Keratinocyte (primary cell): Measurements from ENCODE around the gene MIDN. TPM values are rescaled to one million over a fixed set of nuclear protein-coding genes. Genes with fewer than 3 reads are reported as not detected.
A peak's percentile ranks its signal among the peaks of the same experiment; 100 is the strongest.

Experiments
- DNase-seq: peaks from one replicate; pipeline ENCODE4 v3.0.0-alpha.2; 2011; ENCODE audit warnings: low read depth, missing footprints, low spot score
- FAIRE-seq: peaks from 2 replicates; lab custom pipeline; 2011; peaks lifted over from hg19 to GRCh38; lab: Jason Lieb, UNC
- H2AFZ ChIP-seq: 2 replicates; pipeline ENCODE4 v1.6.0; 2012; ENCODE audit warnings: low read length, control low read depth, inconsistent platforms; ENCODE audit not compliant: control insufficient read depth
- H3K27ac ChIP-seq: 2 replicates; pipeline ENCODE4 v1.5.1; 2011; ENCODE audit warnings: low read length; ENCODE audit not compliant: control insufficient read depth, insufficient read depth
- H3K27me3 ChIP-seq: 3 replicates; pipeline ENCODE4 v1.6.0; 2011; ENCODE audit warnings: low read length; ENCODE audit not compliant: control insufficient read depth, insufficient read depth; ENCODE audit errors: extremely low read depth
- H3K36me3 ChIP-seq, 2 experiments: 2 replicates in 1 of 2; 3 replicates in 1 of 2; pipeline ENCODE4 v1.5.1; 2011; ENCODE audit warnings: low read length in 2 of 2, mild to moderate bottlenecking in 1 of 2; ENCODE audit not compliant: control insufficient read depth in 2 of 2, insufficient read depth in 2 of 2; ENCODE audit errors: extremely low read depth in 1 of 2
- H3K4me1 ChIP-seq: 3 replicates; pipeline ENCODE4 v1.5.1; 2011; ENCODE audit warnings: low read length; ENCODE audit not compliant: control insufficient read depth, insufficient read depth; ENCODE audit errors: extremely low read depth
- H3K4me2 ChIP-seq: 3 replicates; pipeline ENCODE4 v1.6.0; 2011; ENCODE audit warnings: low read depth, low read length; ENCODE audit not compliant: control insufficient read depth, insufficient read depth; ENCODE audit errors: extremely low read depth
- H3K4me3 ChIP-seq, 3 experiments: fragments of 200-600 bp in 1 of 3; sonication (generic) in 1 of 3; 2 replicates in 2 of 3; 3 replicates in 1 of 3; pipeline ENCODE4 v1.5.1; 2011 to 2016; ENCODE audit warnings: low read length in 3 of 3, mild to moderate bottlenecking in 3 of 3, control low read depth in 2 of 3, inconsistent platforms in 1 of 3, low read depth in 1 of 3, mixed read lengths in 1 of 3, mixed run types in 1 of 3, moderate library complexity in 1 of 3; ENCODE audit not compliant: control insufficient read depth in 2 of 3, insufficient read depth in 2 of 3; ENCODE audit errors: extremely low read depth in 1 of 3
- H3K79me2 ChIP-seq: 2 replicates; pipeline ENCODE4 v1.6.0; 2012; ENCODE audit warnings: low read length; ENCODE audit not compliant: control insufficient read depth, insufficient read depth
- H3K9ac ChIP-seq: 3 replicates; pipeline ENCODE4 v1.6.0; 2011; ENCODE audit warnings: low read length; ENCODE audit not compliant: control insufficient read depth, insufficient read depth; ENCODE audit errors: extremely low read depth
- H3K9me1 ChIP-seq: 3 replicates; pipeline ENCODE4 v1.6.0; 2011; ENCODE audit warnings: low read length; ENCODE audit not compliant: control insufficient read depth, insufficient read depth; ENCODE audit errors: extremely low read depth
- H3K9me3 ChIP-seq: 2 replicates; pipeline ENCODE4 v1.5.1; 2012; ENCODE audit warnings: low read depth, low read length; ENCODE audit not compliant: control insufficient read depth
- H4K20me1 ChIP-seq: 3 replicates; pipeline ENCODE4 v1.6.0; 2011; ENCODE audit warnings: low read length; ENCODE audit not compliant: control insufficient read depth, insufficient read depth; ENCODE audit errors: extremely low read depth
- CTCF ChIP-seq, 3 experiments: IDR thresholded peaks in 1 of 3; conservative IDR thresholded peaks in 1 of 3; optimal IDR thresholded peaks in 1 of 3; 2 replicates in 2 of 3; 3 replicates in 1 of 3; pipeline versions ENCODE3 to v1.5.1; 2011; ENCODE audit warnings: low read length in 3 of 3, mild to moderate bottlenecking in 3 of 3, moderate library complexity in 2 of 3, control low read depth in 1 of 3, inconsistent platforms in 1 of 3; ENCODE audit not compliant: insufficient read depth in 2 of 3; ENCODE audit errors: extremely low read depth in 1 of 3
- EZH2 ChIP-seq: IDR thresholded peaks from one replicate; pipeline ENCODE4 v1.6.1; 2012; ENCODE audit warnings: inconsistent platforms, mild to moderate bottlenecking, low read length, moderate library complexity
- dilution Hi-C: fragments of 300-500 bp; cut with MboI; formaldehyde crosslinking; loops from one replicate; pipeline ENCODE4 v1.7.0; 2020; ENCODE audit warnings: low sequenced_read_pairs; ENCODE audit not compliant: extremely low pct_ligation_motif_present
- polyA plus RNA-seq, 5 experiments: library from polyadenylated mRNA; depleted of rRNA in 3 of 5; stranded (reverse) in 3 of 5; stranded (forward) in 1 of 5; unstranded in 1 of 5; fragments of >200 nt; gene quantifications; 1 replicate in 1 of 5; 2 replicates in 3 of 5; 3 replicates in 1 of 5; pipeline versions ENCODE4 v1.2.1 to v1.2.3, GENCODE V29; 2011 to 2012; ENCODE audit warnings: missing spikeins in 2 of 5, low read depth in 1 of 5, low replicate concordance in 1 of 5

MIDN gene
- polyA plus RNA-seq, 1 donor (not counting 4 experiments of a cell fraction or from before 2014, with no cell fraction given): 4.7 TPM

GRCh38 chr19:1266916-1267476 lies 18.6 kb downstream of the MIDN start:
- peaks cover 11 to 18% of the 10 kb centered on the region in 2 experiments for H3K36me3 ChIP-seq
- dilution Hi-C loops: no loop called here
- peaks cover 4% of the 10 kb centered on the region for H3K27me3 ChIP-seq
- TF ChIP-seq CTCF (optimal IDR thresholded peaks at IDR 0.05 in 1 of 3, IDR thresholded peaks at IDR 0.05 in 1 of 3, conservative IDR thresholded peaks at IDR 0.05 in 1 of 3; ENCODE audit: extremely low read depth in 1 of 3, insufficient read depth in 2 of 3, low read length in 3 of 3) (peak in 2 of 3 experiments; percentile 85 to 95), EZH2 (no peak)
- peak overlapping the region; percentile 40 to 59 (median 54) for H3K4me3 ChIP-seq
- H3K27ac ChIP-seq: no peak overlapping the region
- no peak overlapping the region for H2AFZ ChIP-seq
- DNase-seq (no peak), FAIRE-seq (no peak)
- peaks cover 60% of the 10 kb centered on the region for H3K4me1 ChIP-seq
- peaks cover 21% of the 10 kb centered on the region for H3K79me2 ChIP-seq
- no peaks in the 10 kb centered on the region for H4K20me1 ChIP-seq
- H3K9ac ChIP-seq: peak overlapping the region; percentile 28
- H3K9me1 ChIP-seq: peaks cover 2% of the 10 kb centered on the region
- no peaks in the 10 kb centered on the region for H3K9me3 ChIP-seq
- peak overlapping the region; percentile 82 for H3K4me2 ChIP-seq

- no peak for FAIRE-seq
Observed at GRCh38 chr19:1267477-1268225, 19.3 kb downstream of the MIDN start.

More at GRCh38 chr19:1267477-1268225, 19.3 kb downstream of the MIDN start:
- DNase-seq: no peak
- Histone ChIP-seq H3K4me2 (peak overlapping the region; percentile 82), H2AFZ (no peak overlapping the region), H3K36me3 (peaks cover 16 to 25% of the 10 kb centered on the region in 2 experiments), H3K27me3 (peaks cover 4% of the 10 kb centered on the region), H3K79me2 (peaks cover 27% of the 10 kb centered on the region), H3K27ac (no peak overlapping the region), H3K9ac (peak overlapping the region; percentile 4), H3K9me3 (no peaks in the 10 kb centered on the region), H3K9me1 (peaks cover 2% of the 10 kb centered on the region), H3K4me1 (peaks cover 57% of the 10 kb centered on the region), H3K4me3 (peak overlapping the region in 2 of 3 experiments; percentile 40 to 54), H4K20me1 (no peaks in the 10 kb centered on the region)
- dilution Hi-C loops: no loop called here
- no peak for TF ChIP-seq CTCF (optimal IDR thresholded peaks at IDR 0.05 in 1 of 3, IDR thresholded peaks at IDR 0.05 in 1 of 3, conservative IDR thresholded peaks at IDR 0.05 in 1 of 3; ENCODE audit: extremely low read depth in 1 of 3, insufficient read depth in 2 of 3, low read length in 3 of 3)
- TF ChIP-seq EZH2: no peak
